IMR-90 (cell line): ENCODE results near the gene SMIM14. TPM values are rescaled to one million over a fixed set of nuclear protein-coding genes. Genes with fewer than 3 reads are reported as not detected.

Experiments
- ATAC-seq: fragments of 200-7000 bp; cut with Tn5 transposase; 2 replicates; pipeline ENCODE4 v1.9.1; 2020; ENCODE audit warnings: low read depth, mild to moderate bottlenecking, moderate library complexity
- BruUV-seq: library from RNA; stranded (reverse); fragments of 400-500 nt; replicated peaks from 2 replicates; lab custom pipeline; 2021; lab: Mats Ljungman, UMichigan
- CTCF ChIA-PET: fragments of 300-600 bp; formaldehyde crosslinking; extraction: SDS; loops from one replicate; lab custom pipeline; 2021; ENCODE audit warnings: antibody characterized with exemption; lab: Yijun Ruan, JAX
- POLR2A ChIA-PET: fragments of 300-600 bp; sonication (Branson Sonifier 250); formaldehyde crosslinking; loops from one replicate; lab custom pipeline; 2022; ENCODE audit warnings: antibody characterized with exemption; ENCODE audit not compliant: unreplicated experiment; lab: Charles Lee
- DNase-seq: peaks from one replicate; pipeline ENCODE4 v3.0.0; 2013
- H2AFZ ChIP-seq: replicated peaks from 2 replicates; pipeline ENCODE3; 2013; ENCODE audit warnings: low read length, mild to moderate bottlenecking; ENCODE audit not compliant: poor library complexity
- H2AK5ac ChIP-seq: 2 replicates; pipeline ENCODE4 v1.6.1; 2013; ENCODE audit warnings: low read depth, low read length, inconsistent platforms
- H2AK9ac ChIP-seq: replicated peaks from 2 replicates; pipeline ENCODE3; 2013; ENCODE audit warnings: mild to moderate bottlenecking, low read depth, low read length, moderate library complexity; ENCODE audit not compliant: poor library complexity
- H2BK120ac ChIP-seq: 2 replicates; pipeline ENCODE4 v1.6.1; 2013; ENCODE audit warnings: low read depth, low read length, inconsistent platforms
- H2BK15ac ChIP-seq: 3 replicates; pipeline ENCODE4 v1.6.1; 2013; ENCODE audit warnings: low read depth, low read length, inconsistent platforms
- H2BK20ac ChIP-seq: 2 replicates; pipeline ENCODE4 v1.6.1; 2013; ENCODE audit warnings: low read depth, mild to moderate bottlenecking, inconsistent platforms, low read length, moderate library complexity
- H2BK5ac ChIP-seq: 2 replicates; pipeline ENCODE4 v1.6.1; 2013; ENCODE audit warnings: mild to moderate bottlenecking, low read depth, low read length, inconsistent platforms; ENCODE audit not compliant: poor library complexity, severe bottlenecking
- H3K14ac ChIP-seq: replicated peaks from 2 replicates; pipeline ENCODE4 v1.6.1; 2013; ENCODE audit warnings: low read depth, low read length, inconsistent platforms
- H3K18ac ChIP-seq: 2 replicates; pipeline ENCODE4 v1.6.1; 2013; ENCODE audit warnings: low read depth, low read length, control low read depth
- H3K23ac ChIP-seq: 2 replicates; pipeline ENCODE4 v1.6.1; 2013; ENCODE audit warnings: low read depth, low read length, inconsistent platforms
- H3K27ac ChIP-seq: 2 replicates; pipeline ENCODE4 v1.5.1; 2013; ENCODE audit warnings: mild to moderate bottlenecking, control low read depth, low read length; ENCODE audit not compliant: insufficient read depth
- H3K27me3 ChIP-seq: 2 replicates; pipeline ENCODE4 v1.6.1; 2013; ENCODE audit warnings: low read length; ENCODE audit not compliant: control insufficient read depth, insufficient read depth
- H3K36me3 ChIP-seq: 2 replicates; pipeline ENCODE4 v1.6.1; 2013; ENCODE audit warnings: low read length, mixed read lengths; ENCODE audit not compliant: control insufficient read depth, insufficient read depth
- H3K4ac ChIP-seq: 2 replicates; pipeline ENCODE4 v1.6.1; 2013; ENCODE audit warnings: low read depth, low read length, inconsistent platforms
- H3K4me1 ChIP-seq: 2 replicates; pipeline ENCODE4 v1.6.1; 2013; ENCODE audit warnings: low read length, mixed read lengths; ENCODE audit not compliant: control insufficient read depth, insufficient read depth
- H3K4me2 ChIP-seq: 2 replicates; pipeline ENCODE4 v1.6.1; 2013; ENCODE audit warnings: low read depth, mild to moderate bottlenecking, control low read depth, low read length, moderate library complexity
- H3K4me3 ChIP-seq: 2 replicates; pipeline ENCODE4 v1.5.1; 2013; ENCODE audit warnings: low read depth, mild to moderate bottlenecking, control low read depth, low read length, moderate library complexity; ENCODE audit not compliant: insufficient read depth
- H3K56ac ChIP-seq: 2 replicates; pipeline ENCODE4 v1.6.1; 2013; ENCODE audit warnings: low read length, inconsistent platforms; ENCODE audit not compliant: insufficient read depth; ENCODE audit errors: extremely low read depth
- H3K79me1 ChIP-seq, 2 experiments: 2 replicates each; pipeline ENCODE4 v1.6.1; 2013; ENCODE audit warnings: low read length in 2 of 2, inconsistent platforms in 1 of 2, low read depth in 1 of 2
- H3K9ac ChIP-seq: 2 replicates; pipeline ENCODE4 v1.6.1; 2013; ENCODE audit warnings: low read depth, low read length, control low read depth
- H3K9me1 ChIP-seq: 2 replicates; pipeline ENCODE4 v1.6.1; 2013; ENCODE audit warnings: low read length, inconsistent platforms; ENCODE audit not compliant: insufficient read depth
- H3K9me3 ChIP-seq: 2 replicates; pipeline ENCODE4 v1.6.1; 2013; ENCODE audit warnings: low read length; ENCODE audit not compliant: control insufficient read depth, insufficient read depth
- H4K20me1 ChIP-seq: 2 replicates; pipeline ENCODE4 v1.6.1; 2013; ENCODE audit warnings: low read length, inconsistent platforms; ENCODE audit not compliant: insufficient read depth
- H4K5ac ChIP-seq: 2 replicates; pipeline ENCODE4 v1.6.1; 2013; ENCODE audit warnings: mild to moderate bottlenecking, low read depth, low read length, control low read depth
- H4K8ac ChIP-seq, 2 experiments: 2 replicates each; pipeline ENCODE4 v1.6.1; 2013; ENCODE audit warnings: low read depth in 2 of 2, low read length in 2 of 2, control low read depth in 1 of 2, inconsistent platforms in 1 of 2
- H4K91ac ChIP-seq: 2 replicates; pipeline ENCODE4 v1.6.1; 2013; ENCODE audit warnings: low read depth, low read length, inconsistent platforms; ENCODE audit not compliant: insufficient read depth
- CEBPB ChIP-seq: IDR thresholded peaks from 2 replicates; pipeline ENCODE4 v1.6.1; 2012; ENCODE audit warnings: low read depth, low read length, improper control_type of control experiment
- CHD1 ChIP-seq: IDR thresholded peaks from 2 replicates; pipeline ENCODE4 v1.6.1; 2012; ENCODE audit warnings: low read depth, low read length, improper control_type of control experiment
- FOS ChIP-seq: fragments of 150-350 bp; IDR thresholded peaks from 2 replicates; pipeline ENCODE4 v1.6.1; 2016; ENCODE audit warnings: low read depth, low read length
- MAFK ChIP-seq: IDR thresholded peaks from 2 replicates; pipeline ENCODE4 v1.6.1; 2012; ENCODE audit warnings: low read depth, low read length, improper control_type of control experiment
- WGBS, 2 experiments: methylation state at CpG; one replicate each; pipeline versions ENCODE4 v1.1.5 to v1.1.7; 2013; ENCODE audit warnings: missing lambda C conversion rate in 2 of 2; ENCODE audit not compliant: insufficient read length in 1 of 2; ENCODE audit errors: extremely low coverage in 2 of 2; 5-methylcytosine and 5-hydroxymethylcytosine counted together
- dilution Hi-C: fragments of 300-500 bp; cut with HindIII; formaldehyde crosslinking; loops from one replicate; pipeline ENCODE4 v1.14.3; 2018; ENCODE audit warnings: low sequenced_read_pairs; ENCODE audit not compliant: unreplicated experiment
- in situ Hi-C: fragments of 300-500 bp; cut with MboI; formaldehyde crosslinking; loops from 3 replicates; pipeline ENCODE4 v1.14.3; 2019; ENCODE audit warnings: low sequenced_read_pairs, inconsistent platforms, mixed read lengths
- intact Hi-C: fragments of 100-400 bp; cut with micrococcal nuclease; formaldehyde crosslinking; loops from 2 replicates; pipeline ENCODE4 v1.10.0; 2022
- polyA plus RNA-seq, 3 experiments: library from polyadenylated mRNA; depleted of rRNA; stranded (reverse); fragments of >200 nt; gene quantifications; 2 replicates each; pipeline ENCODE4 v1.2.3, GENCODE V29; 2012; ENCODE audit warnings: low replicate concordance in 1 of 3
- total RNA-seq: library from RNA; depleted of rRNA; stranded (reverse); fragments of >200 nt; gene quantifications from 2 replicates; pipeline ENCODE4 v1.2.3, GENCODE V29; 2012

SMIM14 gene
- total and polyA plus RNA-seq, 2 of the 4 experiments (the other 2 are of a cell fraction): 15.6 to 20.9 TPM

DNA sequence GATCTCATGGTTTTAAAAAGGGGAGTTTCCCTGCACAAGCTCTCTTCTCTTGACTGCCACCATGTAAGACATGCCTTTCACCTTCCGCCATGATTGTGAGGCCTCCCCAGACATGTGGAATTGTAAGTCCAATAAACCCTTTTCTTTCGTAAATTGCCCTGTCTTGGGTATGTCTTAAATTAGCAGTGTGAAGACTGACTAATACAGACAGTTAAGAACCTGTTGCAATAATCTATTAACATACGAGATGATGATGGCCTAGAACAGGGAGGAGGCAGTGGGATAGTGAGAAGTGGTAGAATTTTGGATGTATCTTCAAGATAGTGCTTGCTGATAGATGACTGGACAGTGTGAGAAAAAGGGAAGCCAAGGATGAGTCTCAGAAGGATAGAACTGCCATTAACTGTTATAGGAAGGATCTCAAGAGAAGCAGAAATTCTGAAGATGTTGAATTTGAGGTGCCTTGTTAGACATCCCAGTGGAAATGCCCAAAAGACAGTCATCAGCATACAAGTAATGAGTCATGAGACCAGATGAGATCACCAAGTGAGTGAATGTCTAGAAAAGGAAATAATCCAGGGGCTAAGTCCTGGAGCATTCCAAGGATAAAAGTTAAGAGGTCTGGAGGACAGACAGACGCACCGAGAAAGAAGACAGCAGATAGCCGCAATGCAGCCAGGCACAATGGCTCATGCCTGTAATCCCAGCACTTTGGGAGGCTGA lies 72.6 kb downstream of the SMIM14 start:
- DNase-seq: peak; percentile 96
- no peak overlapping the region; the same call in 1 of the 2 replicates for H3K4me2 ChIP-seq

More for the DNA sequence above, 72.6 kb downstream of the SMIM14 start:
- peak overlapping the region; percentile 78; the same call in 1 of the 2 replicates for H4K5ac ChIP-seq
- peak; percentile 97 for TF ChIP-seq FOS
- no peak for TF ChIP-seq CHD1
- peak; percentile 37 for TF ChIP-seq CEBPB
- peak; percentile 9; the same call in 1 of the 2 replicates for TF ChIP-seq MAFK
- H2BK120ac ChIP-seq: peak overlapping the region; percentile 97
- H3K36me3 ChIP-seq: peaks cover 9% of the 10 kb centered on the region
- H3K9me1 ChIP-seq: no peaks in the 10 kb centered on the region; the same call in 1 of the 2 replicates
- BruUV-seq: no TSS peak
- intact Hi-C loops (no loop called here), in situ Hi-C loops (no loop called here), dilution Hi-C loops (no loop called here)
- no peak overlapping the region for H3K4me3 ChIP-seq
- ATAC-seq: peak; percentile 92
- peaks cover 3 to 4% of the 10 kb centered on the region in 2 experiments; a peak in 3 of 4 replicates for H3K79me1 ChIP-seq
- H2BK5ac ChIP-seq: peak overlapping the region; percentile 99
- WGBS, 2 experiments: 100% methylated on average over 1 of the region's 6 CpGs; no CpG with 5 or more reads in 1 of the 2 experiments
- H3K4me1 ChIP-seq: peaks cover 5% of the 10 kb centered on the region
- H3K23ac ChIP-seq: peak overlapping the region; percentile 97; the same call in 1 of the 2 replicates
- peak overlapping the region; percentile 97; the same call in 1 of the 2 replicates for H3K18ac ChIP-seq
- no peak overlapping the region for H3K9ac ChIP-seq
- H3K27me3 ChIP-seq: no peaks in the 10 kb centered on the region
- H3K9me3 ChIP-seq: peaks cover 2% of the 10 kb centered on the region; the same call in 1 of the 2 replicates
- no peak overlapping the region for H2AK9ac ChIP-seq
- peak overlapping the region; percentile 83 for H4K91ac ChIP-seq
- peak overlapping the region; percentile 59 for H3K27ac ChIP-seq
- peak overlapping the region; percentile 7 to 83 for H4K8ac ChIP-seq
- H2AK5ac ChIP-seq: peak overlapping the region; percentile 72; the same call in 1 of the 2 replicates
- peak overlapping the region; percentile 67; the same call in 1 of the 2 replicates for H3K56ac ChIP-seq
- H2BK20ac ChIP-seq: peak overlapping the region; percentile 98
- peak overlapping the region; percentile 78 for H2BK15ac ChIP-seq
- H4K20me1 ChIP-seq: no peaks in the 10 kb centered on the region
- POLR2A ChIA-PET: no interaction called here
- H3K4ac ChIP-seq: peak overlapping the region; percentile 92; the same call in 1 of the 2 replicates
- H3K14ac ChIP-seq: peak overlapping the region; percentile 96
- H2AFZ ChIP-seq: no peak overlapping the region
- CTCF ChIA-PET: no interaction called here
